GM12878 (cell line): ENCODE results near the gene HMGB2. TPM values are rescaled to one million over a fixed set of nuclear protein-coding genes. Genes with fewer than 3 reads are reported as not detected.

Experiments
- CREB1 ChIP-seq: IDR thresholded peaks from 2 replicates; pipeline ENCODE4 v1.6.1; 2012; ENCODE audit warnings: low read depth, mild to moderate bottlenecking, inconsistent platforms
- EED ChIP-seq: sonication (generic); IDR thresholded peaks from 2 replicates; pipeline ENCODE4 v1.6.1; 2016; ENCODE audit warnings: antibody characterized with exemption, low read depth
- EZH2 ChIP-seq: IDR thresholded peaks from 2 replicates; pipeline ENCODE4 v1.6.1; 2012; ENCODE audit warnings: low read depth, mild to moderate bottlenecking, control low read depth, inconsistent platforms, low read length, borderline replicate concordance; ENCODE audit not compliant: control insufficient read depth
- HCFC1 ChIP-seq: fragments of 150-350 bp; IDR thresholded peaks from 2 replicates; pipeline ENCODE4 v1.6.1; 2014; ENCODE audit warnings: low read length
- HDAC6 ChIP-seq: fragments of 200-600 bp; sonication (generic); IDR thresholded peaks from one replicate; pipeline ENCODE4 v1.8.0; 2017; ENCODE audit warnings: antibody characterized with exemption; ENCODE audit not compliant: unreplicated experiment
- HSF1 ChIP-seq: fragments of 150-350 bp; IDR thresholded peaks from 2 replicates; pipeline ENCODE4 v1.6.1; 2014; ENCODE audit warnings: mild to moderate bottlenecking, low read depth, low read length
- IKZF2 ChIP-seq, 2 experiments: fragments of 450-650 bp; IDR thresholded peaks; 2 replicates each; pipeline ENCODE4 v1.6.1; 2017; ENCODE audit warnings: mild to moderate bottlenecking in 2 of 2, moderate library complexity in 2 of 2
- KDM1A ChIP-seq: fragments of 200-600 bp; sonication (generic); IDR thresholded peaks from 2 replicates; pipeline ENCODE4 v1.6.1; 2016; ENCODE audit warnings: borderline replicate concordance
- NFYB ChIP-seq: IDR thresholded peaks from 2 replicates; pipeline ENCODE4 v1.6.1; 2011; ENCODE audit warnings: low read depth, mild to moderate bottlenecking, low read length, improper control_type of control experiment, moderate library complexity; ENCODE audit not compliant: insufficient read depth
- NR2C1 ChIP-seq: fragments of 450-650 bp; IDR thresholded peaks from 2 replicates; pipeline ENCODE4 v1.6.1; 2017; ENCODE audit warnings: antibody characterized with exemption, mild to moderate bottlenecking, moderate library complexity
- PKNOX1 ChIP-seq: fragments of 450-650 bp; IDR thresholded peaks from 2 replicates; pipeline ENCODE4 v1.6.1; 2016; ENCODE audit warnings: mild to moderate bottlenecking
- PRDM15 ChIP-seq: fragments of 450-650 bp; formaldehyde crosslinking; IDR thresholded peaks from 2 replicates; pipeline ENCODE4 v1.4.0; 2020; ENCODE audit warnings: mild to moderate bottlenecking, moderate library complexity
- RBBP5 ChIP-seq: fragments of 200-600 bp; sonication (generic); conservative IDR thresholded peaks from 2 replicates; pipeline ENCODE4 v1.6.1; 2016
- RUNX3 ChIP-seq: IDR thresholded peaks from 2 replicates; pipeline ENCODE4 v1.6.1; 2012; ENCODE audit warnings: low read length, inconsistent platforms
- SMAD1 ChIP-seq: fragments of 450-650 bp; IDR thresholded peaks from 2 replicates; pipeline ENCODE4 v1.6.1; 2018; ENCODE audit warnings: mild to moderate bottlenecking, low read depth; ENCODE audit not compliant: partially characterized antibody
- SMC3 ChIP-seq: IDR thresholded peaks from 2 replicates; pipeline ENCODE4 v1.6.1; 2011; ENCODE audit warnings: low read length, improper control_type of control experiment, borderline replicate concordance
- ZBED1 ChIP-seq: IDR thresholded peaks from 2 replicates; pipeline ENCODE4 v1.6.1; 2016; ENCODE audit warnings: borderline replicate concordance
- ZNF622 ChIP-seq: fragments of 450-650 bp; IDR thresholded peaks from 2 replicates; pipeline ENCODE4 v1.6.1; 2017; ENCODE audit warnings: mild to moderate bottlenecking, inconsistent platforms
- polyA plus RNA-seq, 11 experiments: library from polyadenylated mRNA; depleted of rRNA in 4 of 11; unstranded in 6 of 11; stranded (reverse) in 5 of 11; fragments of >200 nt; fragmentation: Nextera tagmentation in 4 of 11; fragmentation: Illumina TruSeq in 1 of 11; extraction: Ambion mirVana in 4 of 11; extraction: Trizol in 1 of 11; gene quantifications; 1 replicate in 1 of 11; 2 replicates in 10 of 11; pipeline versions ENCODE4 v1.2.1 to v1.2.3, GENCODE V29; 2011 to 2016; ENCODE audit warnings: inconsistent platforms in 2 of 11, missing spikeins in 2 of 11, low read depth in 1 of 11
- total RNA-seq, 4 experiments: library from RNA; depleted of rRNA in 3 of 4; stranded (reverse); fragments of >200 nt in 3 of 4; fragmentation: Illumina TruSeq in 1 of 4; extraction: Trizol in 1 of 4; gene quantifications; 2 replicates each; pipeline versions ENCODE4 v1.2.1 to v1.2.3, GENCODE V29; 2013 to 2021
- TF ChIP-seq, protein P1 (sequence below): fragments of 450-650 bp; conservative IDR thresholded peaks from 2 replicates; pipeline ENCODE4 v1.6.1; 2017; ENCODE audit warnings: mild to moderate bottlenecking, moderate library complexity

Gene HMGB2
- total and polyA plus RNA-seq, 10 of the 15 experiments (the other 5 are each of a cell fraction or from before 2014, with no cell fraction given) = 260 to 961 (median 668) TPM

DNA sequence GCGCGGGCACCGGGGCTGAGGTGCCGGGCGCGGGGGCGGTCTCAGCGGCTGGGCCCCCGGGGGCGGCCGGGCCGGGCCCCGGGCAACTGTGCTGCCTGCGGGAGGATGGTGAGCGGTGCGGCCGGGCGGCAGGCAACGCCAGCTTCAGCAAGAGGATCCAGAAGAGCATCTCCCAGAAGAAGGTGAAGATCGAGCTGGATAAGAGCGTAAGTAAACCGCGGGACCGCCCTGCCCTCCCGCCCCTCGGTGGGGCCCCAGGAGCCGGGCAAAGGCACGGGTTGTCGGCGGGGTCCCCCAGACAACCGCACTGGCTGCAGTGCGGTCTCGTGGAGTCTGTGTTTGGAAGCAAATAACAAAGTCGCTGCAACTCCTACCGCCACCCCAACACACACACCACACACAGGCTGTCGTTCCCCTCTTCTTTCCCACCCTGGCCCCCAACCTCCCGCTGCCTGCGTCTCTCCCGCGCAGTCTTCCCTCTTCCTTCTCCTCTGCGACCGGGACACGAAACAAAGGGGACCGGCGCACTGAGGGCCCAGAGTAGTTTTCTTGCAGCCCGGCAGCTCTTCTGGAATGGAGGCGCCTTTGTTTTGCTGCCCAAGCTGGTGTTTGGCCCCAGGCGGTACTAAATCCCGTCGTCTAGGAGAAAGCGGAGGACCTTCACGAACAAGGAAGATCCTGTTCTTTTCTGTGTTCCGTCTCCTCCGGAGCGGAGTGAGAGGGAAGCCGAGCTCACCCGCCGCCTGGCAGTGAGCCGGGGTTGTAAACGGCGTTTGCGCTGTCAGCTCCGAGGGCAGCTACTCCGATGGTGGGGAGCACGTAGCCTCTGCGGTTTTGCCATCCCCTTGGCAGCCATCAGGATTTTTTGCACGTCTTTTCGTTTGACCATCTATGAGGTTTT lies 37.4 kb upstream of the HMGB2 start (continued):
- TF ChIP-seq PRDM15 (CRISPR knock-in tag) (no peak), CREB1 (no peak), RBBP5 (no peak), KDM1A (no peak), NFYB (no peak), RUNX3 (peak; percentile 78), HCFC1 (no peak), HSF1 (no peak), IKZF2 (IDR thresholded peaks at IDR 0.05) (peak; percentile 38 to 57; a peak in 2 of 4 replicates), EZH2 (no peak), NR2C1 (no peak), EED (peak; percentile 46; the same call in 1 of the 2 replicates), ZNF622 (no peak), SMAD1 (no peak), HDAC6 (no peak), ZBED1 (no peak), SMC3 (no peak), PKNOX1 (no peak)
- TF ChIP-seq, protein P1, sequence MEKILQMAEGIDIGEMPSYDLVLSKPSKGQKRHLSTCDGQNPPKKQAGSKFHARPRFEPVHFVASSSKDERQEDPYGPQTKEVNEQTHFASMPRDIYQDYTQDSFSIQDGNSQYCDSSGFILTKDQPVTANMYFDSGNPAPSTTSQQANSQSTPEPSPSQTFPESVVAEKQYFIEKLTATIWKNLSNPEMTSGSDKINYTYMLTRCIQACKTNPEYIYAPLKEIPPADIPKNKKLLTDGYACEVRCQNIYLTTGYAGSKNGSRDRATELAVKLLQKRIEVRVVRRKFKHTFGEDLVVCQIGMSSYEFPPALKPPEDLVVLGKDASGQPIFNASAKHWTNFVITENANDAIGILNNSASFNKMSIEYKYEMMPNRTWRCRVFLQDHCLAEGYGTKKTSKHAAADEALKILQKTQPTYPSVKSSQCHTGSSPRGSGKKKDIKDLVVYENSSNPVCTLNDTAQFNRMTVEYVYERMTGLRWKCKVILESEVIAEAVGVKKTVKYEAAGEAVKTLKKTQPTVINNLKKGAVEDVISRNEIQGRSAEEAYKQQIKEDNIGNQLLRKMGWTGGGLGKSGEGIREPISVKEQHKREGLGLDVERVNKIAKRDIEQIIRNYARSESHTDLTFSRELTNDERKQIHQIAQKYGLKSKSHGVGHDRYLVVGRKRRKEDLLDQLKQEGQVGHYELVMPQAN = 0 out of 2 replicates have a peak, but pooled peaks have one; percentile 37
